ENCODE results near the gene BCAS3.

BCAS3 gene

GRCh38 chr17:61261001-61261637, 583.5 kb downstream of the BCAS3 start:
- no peak overlapping the region for H3K27ac ChIP-seq (ENCODE audit: low read depth, low read length, poor library complexity, severe bottlenecking)
- no peaks in the 10 kb centered on the region for H3F3A ChIP-seq (ENCODE audit: insufficient read depth, low read length)
- no peaks in the 10 kb centered on the region for H3K9me2 ChIP-seq (ENCODE audit: low read depth, low read length)
- no peak overlapping the region for H3K9ac ChIP-seq (ENCODE audit: low read length)
- H3K4me3 ChIP-seq (ENCODE audit: low read depth, low read length, poor library complexity, severe bottlenecking) = no peak overlapping the region
- H3K4me1 ChIP-seq (ENCODE audit: insufficient read depth, low read length, severe bottlenecking) = no peaks in the 10 kb centered on the region
- no peaks in the 10 kb centered on the region for H3K27me3 ChIP-seq (ENCODE audit: insufficient read depth, low read length)
- H2AFZ ChIP-seq (ENCODE audit: low read length) = no peak overlapping the region
- TF ChIP-seq EZH2 (IDR thresholded peaks at IDR 0.05; ENCODE audit: borderline replicate concordance, low read length) (no peak), CTCF (IDR thresholded peaks at IDR 0.05; ENCODE audit: low read length) (no peak)
- no peaks in the 10 kb centered on the region for H3K9me3 ChIP-seq (ENCODE audit: low read length)
- H3K79me2 ChIP-seq (ENCODE audit: insufficient read depth, low read length) = no peaks in the 10 kb centered on the region
- H3K36me3 ChIP-seq (ENCODE audit: insufficient read depth, low read length) = no peaks in the 10 kb centered on the region
- no peaks in the 10 kb centered on the region for H4K20me1 ChIP-seq (ENCODE audit: insufficient read depth, low read length)
- H3K4me2 ChIP-seq (ENCODE audit: low read length) = no peak overlapping the region

GRCh38 chr17:61265397-61265796, 587.7 kb downstream of the BCAS3 start:
- no peaks in the 10 kb centered on the region for H3K9me3 ChIP-seq (ENCODE audit: low read length)
- no peaks in the 10 kb centered on the region for H3K4me1 ChIP-seq (ENCODE audit: insufficient read depth, low read length, severe bottlenecking)
- no peak overlapping the region for H3K4me2 ChIP-seq (ENCODE audit: low read length)
- no peaks in the 10 kb centered on the region for H3K9me2 ChIP-seq (ENCODE audit: low read depth, low read length)
- no peaks in the 10 kb centered on the region for H3K79me2 ChIP-seq (ENCODE audit: insufficient read depth, low read length)
- H4K20me1 ChIP-seq (ENCODE audit: insufficient read depth, low read length) = no peaks in the 10 kb centered on the region
- H3K4me3 ChIP-seq (ENCODE audit: low read depth, low read length, poor library complexity, severe bottlenecking) = no peak overlapping the region
- H3K36me3 ChIP-seq (ENCODE audit: insufficient read depth, low read length) = no peaks in the 10 kb centered on the region
- H3K27me3 ChIP-seq (ENCODE audit: insufficient read depth, low read length) = no peaks in the 10 kb centered on the region
- TF ChIP-seq EZH2 (IDR thresholded peaks at IDR 0.05; ENCODE audit: borderline replicate concordance, low read length) (no peak), CTCF (IDR thresholded peaks at IDR 0.05; ENCODE audit: low read length) (no peak)
- H3F3A ChIP-seq (ENCODE audit: insufficient read depth, low read length) = no peaks in the 10 kb centered on the region
- no peak overlapping the region for H2AFZ ChIP-seq (ENCODE audit: low read length)
- no peak overlapping the region for H3K27ac ChIP-seq (ENCODE audit: low read depth, low read length, poor library complexity, severe bottlenecking)
- no peak overlapping the region for H3K9ac ChIP-seq (ENCODE audit: low read length)

- no peak overlapping the region for H3K27ac ChIP-seq (ENCODE audit: low read depth, low read length, poor library complexity, severe bottlenecking)
- H3K9ac ChIP-seq (ENCODE audit: low read length) = no peak overlapping the region
- H2AFZ ChIP-seq (ENCODE audit: low read length) = no peak overlapping the region
- no peaks in the 10 kb centered on the region for H3K79me2 ChIP-seq (ENCODE audit: insufficient read depth, low read length)
- no peaks in the 10 kb centered on the region for H3K36me3 ChIP-seq (ENCODE audit: insufficient read depth, low read length)
- no peaks in the 10 kb centered on the region for H3K9me3 ChIP-seq (ENCODE audit: low read length)
- no peaks in the 10 kb centered on the region for H3K9me2 ChIP-seq (ENCODE audit: low read depth, low read length)
- H3K4me2 ChIP-seq (ENCODE audit: low read length) = no peak overlapping the region
- H3K4me1 ChIP-seq (ENCODE audit: insufficient read depth, low read length, severe bottlenecking) = no peaks in the 10 kb centered on the region
- H3K27me3 ChIP-seq (ENCODE audit: insufficient read depth, low read length) = no peaks in the 10 kb centered on the region
- no peak for TF ChIP-seq EZH2 (IDR thresholded peaks at IDR 0.05; ENCODE audit: borderline replicate concordance, low read length)
- no peak for TF ChIP-seq CTCF (IDR thresholded peaks at IDR 0.05; ENCODE audit: low read length)
- H3F3A ChIP-seq (ENCODE audit: insufficient read depth, low read length) = no peaks in the 10 kb centered on the region
- H3K4me3 ChIP-seq (ENCODE audit: low read depth, low read length, poor library complexity, severe bottlenecking) = no peak overlapping the region
- H4K20me1 ChIP-seq (ENCODE audit: insufficient read depth, low read length) = no peaks in the 10 kb centered on the region
Observed at GRCh38 chr17:61267847-61268246, 590.2 kb downstream of the BCAS3 start.

Data from OCI-LY1 (cell line).